HEK293T (cell line): Measurements from ENCODE around the gene KCNQ1.

Experiments used
- CTCF ChIA-PET: fragments of 350-600 bp; formaldehyde crosslinking; extraction: SDS; loops from one replicate; lab custom pipeline; 2021; ENCODE audit warnings: antibody characterized with exemption, inconsistent platforms; lab: Yijun Ruan, JAX
- POLR2A ChIA-PET: fragments of 350-600 bp; formaldehyde crosslinking; extraction: SDS; loops from one replicate; lab custom pipeline; 2020; ENCODE audit warnings: antibody characterized with exemption, inconsistent platforms; lab: Yijun Ruan, JAX
- DNase-seq: peaks from one replicate; pipeline ENCODE4 v3.0.0; 2012; ENCODE audit warnings: mixed read lengths; ENCODE audit errors: extremely low spot score
- ARNT ChIP-seq: fragments of 450-650 bp; IDR thresholded peaks from 2 replicates; pipeline ENCODE4 v1.6.1; 2017; ENCODE audit warnings: mild to moderate bottlenecking
- BHLHE40 ChIP-seq: fragments of 450-650 bp; IDR thresholded peaks from 2 replicates; pipeline ENCODE4 v1.6.1; 2016; ENCODE audit warnings: mild to moderate bottlenecking, moderate library complexity, borderline replicate concordance
- CTBP1 ChIP-seq: fragments of 450-650 bp; IDR thresholded peaks from 2 replicates; pipeline ENCODE4 v1.6.1; 2016; ENCODE audit warnings: borderline replicate concordance
- ELF4 ChIP-seq: fragments of 450-650 bp; IDR thresholded peaks from 2 replicates; pipeline ENCODE4 v1.6.1; 2017; ENCODE audit warnings: antibody characterized with exemption
- FOXA1 ChIP-seq: fragments of 450-650 bp; IDR thresholded peaks from 2 replicates; pipeline ENCODE4 v1.6.1; 2016; ENCODE audit warnings: mild to moderate bottlenecking
- FOXK2 ChIP-seq: fragments of 450-650 bp; IDR thresholded peaks from 2 replicates; pipeline ENCODE4 v1.6.1; 2016; ENCODE audit warnings: mild to moderate bottlenecking
- FOXM1 ChIP-seq: fragments of 450-650 bp; IDR thresholded peaks from 2 replicates; pipeline ENCODE4 v1.6.1; 2017; ENCODE audit warnings: mild to moderate bottlenecking, borderline replicate concordance
- HDGF ChIP-seq: fragments of 450-650 bp; IDR thresholded peaks from 2 replicates; pipeline ENCODE4 v1.6.1; 2017; ENCODE audit warnings: antibody characterized with exemption, borderline replicate concordance
- L3MBTL2 ChIP-seq: fragments of 450-650 bp; conservative IDR thresholded peaks from 2 replicates; pipeline ENCODE4 v1.6.1; 2016; ENCODE audit warnings: mild to moderate bottlenecking
- LEF1 ChIP-seq: fragments of 450-650 bp; IDR thresholded peaks from 2 replicates; pipeline ENCODE4 v1.6.1; 2017; ENCODE audit warnings: mild to moderate bottlenecking, borderline replicate concordance
- NFRKB ChIP-seq: fragments of 450-650 bp; IDR thresholded peaks from 2 replicates; pipeline ENCODE4 v1.6.1; 2016; ENCODE audit warnings: mild to moderate bottlenecking, moderate library complexity
- SP1 ChIP-seq: fragments of 450-650 bp; IDR thresholded peaks from 2 replicates; pipeline ENCODE4 v1.6.1; 2017
- SUZ12 ChIP-seq: fragments of 450-650 bp; IDR thresholded peaks from 2 replicates; pipeline ENCODE4 v1.6.1; 2016; ENCODE audit warnings: mild to moderate bottlenecking
- TARDBP ChIP-seq: fragments of 450-650 bp; IDR thresholded peaks from 2 replicates; pipeline ENCODE4 v1.6.1; 2016
- ZNF384 ChIP-seq: fragments of 450-650 bp; IDR thresholded peaks from 2 replicates; pipeline ENCODE4 v1.6.1; 2016
- TF ChIP-seq, protein P1 (sequence below): fragments of 450-650 bp; IDR thresholded peaks from 2 replicates; pipeline ENCODE4 v1.6.1; 2016

KCNQ1 gene

DNA sequence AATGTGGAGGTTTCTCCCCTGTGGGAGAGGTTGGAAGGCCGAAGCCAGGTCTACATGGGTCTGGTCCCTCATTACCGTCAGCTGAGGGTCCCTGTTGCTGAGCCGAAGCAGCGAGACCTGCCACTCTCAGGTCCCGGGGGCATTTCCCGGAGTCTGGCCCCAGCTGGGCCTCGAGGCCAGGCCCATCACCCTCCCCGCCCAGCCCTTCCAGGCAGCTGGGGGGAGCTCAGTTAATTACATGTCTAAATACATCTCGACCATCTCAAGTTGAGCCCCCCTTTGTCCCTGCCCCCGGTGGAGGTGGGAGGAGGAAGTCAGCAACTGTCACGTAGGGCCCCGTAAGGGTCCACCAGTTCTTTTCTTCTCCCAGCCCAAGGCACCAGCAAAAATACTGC, 437.2 kb downstream of the KCNQ1 start:
- CTCF ChIA-PET, result interaction anchor here (0.7 kb wide), 1 partner anchor 349 kb away, joined by 3 read pairs; no protein-coding TSS in a partner anchor
- TF ChIP-seq HDGF (no peak), FOXK2 (no peak), NFRKB (no peak), ELF4 (no peak), BHLHE40 (no peak), ARNT (no peak), SUZ12 (no peak), ZNF384 (no peak), FOXM1 (no peak), SP1 (no peak)
- TF ChIP-seq, protein P1, sequence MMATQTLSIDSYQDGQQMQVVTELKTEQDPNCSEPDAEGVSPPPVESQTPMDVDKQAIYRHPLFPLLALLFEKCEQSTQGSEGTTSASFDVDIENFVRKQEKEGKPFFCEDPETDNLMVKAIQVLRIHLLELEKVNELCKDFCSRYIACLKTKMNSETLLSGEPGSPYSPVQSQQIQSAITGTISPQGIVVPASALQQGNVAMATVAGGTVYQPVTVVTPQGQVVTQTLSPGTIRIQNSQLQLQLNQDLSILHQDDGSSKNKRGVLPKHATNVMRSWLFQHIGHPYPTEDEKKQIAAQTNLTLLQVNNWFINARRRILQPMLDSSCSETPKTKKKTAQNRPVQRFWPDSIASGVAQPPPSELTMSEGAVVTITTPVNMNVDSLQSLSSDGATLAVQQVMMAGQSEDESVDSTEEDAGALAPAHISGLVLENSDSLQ, result no peak
- POLR2A ChIA-PET, result no interaction called here
- DNase-seq, result no peak

DNA sequence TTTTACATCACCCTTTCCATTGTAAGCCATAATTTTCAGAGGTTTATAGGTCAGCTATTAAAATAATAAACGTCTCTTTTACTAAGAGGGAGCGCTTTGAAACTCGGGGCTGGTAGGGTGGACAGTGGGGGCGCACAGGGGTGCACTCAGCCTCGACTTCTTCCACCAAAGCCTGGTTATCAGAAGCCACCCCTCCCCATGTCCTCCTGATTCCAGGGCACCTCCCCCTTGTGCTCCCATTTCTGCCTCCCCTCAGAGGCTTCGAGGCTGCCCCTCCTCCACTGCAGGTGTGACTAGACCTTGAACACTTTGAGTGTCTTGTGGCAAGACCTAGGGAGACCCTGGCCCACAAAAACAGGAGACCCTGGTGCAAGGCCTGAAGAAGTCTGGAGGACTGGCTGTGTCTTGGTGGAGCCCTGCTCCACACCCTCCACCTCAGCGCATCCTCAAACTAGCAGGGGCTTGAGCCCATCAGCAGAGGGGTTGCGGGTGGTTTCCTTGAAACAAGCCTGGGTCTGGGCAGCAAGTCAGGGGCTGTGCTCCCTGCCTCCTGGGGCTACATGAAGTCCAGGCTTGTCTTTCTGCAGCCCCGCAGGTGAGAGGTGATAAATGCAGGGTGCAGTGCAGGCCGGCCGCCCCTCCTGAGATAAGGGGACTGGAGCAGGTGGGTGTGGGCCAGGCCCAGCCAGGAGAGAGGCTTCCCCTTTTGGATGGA, 437.7 kb downstream of the KCNQ1 start:
- no peak for DNase-seq
- POLR2A ChIA-PET, result no interaction called here
- CTCF ChIA-PET, result interaction anchor here (0.7 to 10.9 kb wide), 2 partner anchors 349 to 891 kb away, joined by 4 to 146 read pairs; no protein-coding TSS in a partner anchor
- TF ChIP-seq NFRKB, result no peak
- no peak for TF ChIP-seq ELF4
- no peak for TF ChIP-seq TARDBP
- TF ChIP-seq BHLHE40, result no peak
- no peak for TF ChIP-seq FOXA1
- no peak for TF ChIP-seq FOXM1
- no peak for TF ChIP-seq CTBP1
- no peak for TF ChIP-seq SUZ12
- TF ChIP-seq LEF1, result no peak
- TF ChIP-seq, protein P1, result no peak

DNA sequence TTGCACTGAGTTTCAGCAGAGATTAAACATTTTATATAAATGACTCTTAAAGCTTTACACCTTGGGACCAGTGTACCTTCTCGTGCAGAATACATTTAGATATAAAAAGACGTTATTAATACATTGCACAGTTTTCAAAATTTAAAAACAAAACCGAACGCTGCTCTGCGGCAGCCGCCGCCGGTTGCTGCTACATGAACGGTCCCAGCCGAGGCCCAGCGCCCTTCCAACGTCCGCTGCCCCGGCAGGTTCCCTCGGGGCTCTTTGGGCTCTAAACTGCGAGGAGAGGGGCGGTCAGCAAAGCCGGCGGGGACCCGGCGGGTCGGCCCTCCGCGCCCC, 438.8 kb downstream of the KCNQ1 start:
- ChIA-PET CTCF (interaction anchor here (0.7 to 10.9 kb wide), 2 partner anchors 350 to 892 kb away, joined by 4 to 146 read pairs; no protein-coding TSS in a partner anchor), POLR2A (interaction anchor here (1.7 kb wide), 1 partner anchor 350 kb away, joined by 7 read pairs; no protein-coding TSS in a partner anchor)
- TF ChIP-seq, protein P1, result no peak
- no peak for TF ChIP-seq TARDBP
- TF ChIP-seq ELF4, result no peak
- no peak for TF ChIP-seq L3MBTL2
- TF ChIP-seq FOXK2, result no peak
- TF ChIP-seq HDGF, result no peak
- TF ChIP-seq BHLHE40, result no peak
- no peak for DNase-seq

DNA sequence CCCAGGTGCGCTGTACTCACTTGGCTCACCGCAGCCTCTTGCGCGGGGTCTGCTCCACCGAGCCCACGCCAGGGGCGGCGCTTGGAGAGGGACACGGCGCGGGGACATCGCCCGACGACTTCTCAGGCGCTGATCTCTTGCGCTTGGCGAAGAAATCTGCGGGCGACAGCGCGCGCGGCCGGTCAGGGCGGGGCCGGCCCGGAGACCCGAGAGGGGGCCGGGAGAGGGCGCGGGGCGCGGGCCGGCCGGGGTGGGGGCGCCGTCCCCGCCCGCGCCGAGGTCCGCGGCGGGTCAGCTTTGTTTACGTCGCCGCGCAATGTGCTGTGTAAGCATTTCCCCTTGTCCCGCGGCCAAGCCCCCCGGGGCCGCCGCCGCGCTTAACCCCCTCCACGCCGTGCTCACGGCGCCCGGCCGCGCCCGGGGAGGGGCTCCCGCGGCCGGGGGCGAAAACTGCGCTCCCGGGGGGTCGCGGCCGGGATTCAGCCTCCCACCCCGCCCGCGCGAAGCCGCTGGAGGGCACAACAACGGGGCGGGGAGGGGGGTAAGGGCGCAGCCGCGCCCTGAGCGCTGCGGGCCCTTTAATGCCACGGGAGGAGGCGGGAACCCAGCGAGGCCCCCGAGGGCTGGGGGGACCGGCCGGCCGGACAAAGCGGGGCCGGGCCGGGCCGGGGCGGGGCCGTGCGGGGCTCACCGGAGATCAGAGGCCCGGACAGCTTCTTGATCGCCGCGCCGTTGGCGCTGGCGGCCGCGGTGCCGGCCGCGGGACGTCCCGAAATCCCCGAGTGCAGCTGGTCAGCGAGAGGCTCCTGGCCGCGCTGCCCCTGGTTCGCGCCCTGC, 439.4 kb downstream of the KCNQ1 start:
- ChIA-PET CTCF (interaction anchor here (10.9 kb wide), 1 partner anchor 351 kb away, joined by 146 read pairs; no protein-coding TSS in a partner anchor), POLR2A (interaction anchor here (1.7 kb wide), 1 partner anchor 351 kb away, joined by 7 read pairs; no protein-coding TSS in a partner anchor)
- peak; percentile 38 for DNase-seq
- TF ChIP-seq BHLHE40 (no peak), FOXM1 (peak; percentile 47; the same call in 1 of the 2 replicates)

DNA sequence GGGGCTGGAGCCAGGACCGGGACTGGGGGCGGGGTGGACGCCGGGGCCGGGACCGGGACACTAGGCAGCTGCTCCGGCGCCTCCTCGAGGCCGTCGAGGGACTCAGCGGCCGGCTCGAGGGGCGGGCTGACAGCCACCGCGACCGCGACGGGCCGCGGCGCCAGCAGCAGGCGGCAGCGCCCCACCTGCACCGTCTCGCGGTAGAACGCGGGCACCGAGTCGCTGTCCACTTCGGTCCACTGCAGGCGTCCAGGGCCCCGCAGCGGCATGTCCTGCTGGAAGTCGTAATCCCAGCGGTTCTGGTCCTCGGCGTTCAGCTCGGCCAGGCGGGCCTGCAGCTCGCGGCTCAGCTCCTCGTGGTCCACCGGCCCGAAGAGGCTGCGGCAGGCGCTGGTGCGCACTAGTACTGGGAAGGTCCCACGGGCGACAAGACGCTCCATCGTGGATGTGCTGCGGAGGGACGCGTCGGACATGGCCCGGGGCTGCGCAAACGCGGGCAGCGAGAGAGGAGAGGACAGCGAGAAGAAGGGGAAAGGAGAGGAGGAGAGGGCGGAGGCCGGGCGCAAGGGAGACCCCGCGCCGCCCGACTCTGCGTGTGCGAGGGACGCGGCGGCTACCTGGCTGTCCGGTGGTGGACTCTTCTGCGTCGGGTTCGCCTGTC, 440.3 kb downstream of the KCNQ1 start:
- DNase-seq, result peak; percentile 48
- TF ChIP-seq ELF4 (no peak), HDGF (no peak), SUZ12 (no peak), L3MBTL2 (peak; percentile 90)
- ChIA-PET CTCF (interaction anchor here (10.9 kb wide), 1 partner anchor 352 kb away, joined by 146 read pairs; no protein-coding TSS in a partner anchor), POLR2A (interaction anchor here (1.0 to 1.7 kb wide), 3 partner anchors 185 to 352 kb away, joined by 5 to 7 read pairs (median 7); partner anchors contain the start of gene KCNQ1OT1)

DNA sequence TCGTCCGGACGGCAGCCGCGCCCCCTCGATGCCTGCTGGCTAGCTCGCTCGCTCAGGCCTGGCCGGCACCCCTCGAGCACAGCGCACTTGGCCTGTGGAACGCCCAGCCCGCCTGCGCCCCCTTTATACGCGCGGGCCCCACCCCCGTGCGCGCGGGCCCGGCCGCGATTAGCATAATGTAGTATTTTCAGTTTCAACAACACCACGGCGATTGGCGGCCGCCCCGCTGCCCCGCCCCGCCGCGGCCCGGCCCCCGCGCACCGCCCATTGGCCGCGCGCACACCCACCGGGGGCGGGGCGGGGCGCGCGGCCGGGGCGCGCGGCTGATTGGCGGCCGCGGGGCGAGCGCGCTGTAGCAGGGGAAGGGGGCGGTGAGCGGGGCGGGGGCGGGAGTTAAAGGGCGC, 440.9 kb downstream of the KCNQ1 start, which contains the start of gene CDKN1C:
CDKN1C (minus strand) TSS at position 98 of the 404 bp plus-strand sequence. CDS start 319 bp downstream, outside the sequence.
- ChIA-PET CTCF (interaction anchor here (10.9 kb wide), 1 partner anchor 353 kb away, joined by 146 read pairs; no protein-coding TSS in a partner anchor), POLR2A (interaction anchor here (1.0 to 1.7 kb wide), 2 partner anchors 186 to 353 kb away, joined by 5 to 7 read pairs; partner anchors contain the start of gene KCNQ1OT1)
- DNase-seq, result peak; percentile 84
- TF ChIP-seq ZNF384 (no peak), HDGF (no peak), SP1 (no peak), BHLHE40 (no peak), SUZ12 (no peak), L3MBTL2 (no peak), TARDBP (no peak), FOXM1 (no peak), ELF4 (no peak), FOXK2 (no peak), CTBP1 (no peak), FOXA1 (no peak), LEF1 (no peak), ARNT (no peak)
- TF ChIP-seq, protein P1, result no peak
